HCEC 1CT (cell line): ENCODE results near the gene CCDC106.

Experiments used
- DNase-seq: peaks from one replicate; pipeline ENCODE4 v3.0.0-alpha.2; 2017

CCDC106 gene

DNA sequence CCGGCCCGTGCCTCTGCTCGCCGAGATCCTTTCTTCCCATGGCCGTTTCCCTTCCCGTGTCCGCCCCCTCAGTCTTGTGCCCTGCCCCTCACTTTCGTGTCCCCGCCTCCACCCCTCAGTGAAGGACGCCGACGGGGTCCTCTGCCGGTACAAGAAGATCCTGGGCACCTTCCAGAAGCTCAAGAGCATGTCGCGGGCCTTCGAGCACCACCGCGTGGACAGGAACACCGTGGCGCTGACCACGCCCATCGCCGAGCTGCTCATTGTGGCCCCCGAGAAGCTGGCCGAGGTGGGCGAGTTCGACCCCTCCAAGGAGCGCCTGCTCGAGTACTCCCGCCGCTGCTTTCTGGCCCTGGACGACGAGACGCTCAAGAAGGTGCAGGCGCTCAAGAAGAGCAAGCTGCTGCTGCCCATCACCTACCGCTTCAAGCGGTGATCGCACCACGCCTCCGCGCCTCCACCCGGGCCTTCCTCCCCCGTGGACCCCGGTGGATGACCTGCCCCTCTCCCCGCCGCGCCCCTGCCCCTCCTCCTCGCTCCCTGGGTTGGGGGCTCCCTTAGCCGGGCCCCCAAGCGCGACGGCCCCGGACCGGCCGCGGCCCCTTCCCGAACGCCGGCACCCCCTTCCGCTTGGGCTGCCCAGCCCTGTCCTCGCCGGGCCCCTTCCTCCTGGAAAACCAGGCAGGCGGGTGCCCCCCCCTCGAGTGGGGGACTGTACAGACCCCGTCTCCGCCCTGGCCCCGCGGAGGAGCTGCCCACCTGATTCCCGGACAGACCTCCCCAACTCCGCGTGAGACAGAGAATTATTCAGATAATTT is 4.5 kb downstream of the CCDC106 start:
- DNase-seq, result no peak

DNA sequence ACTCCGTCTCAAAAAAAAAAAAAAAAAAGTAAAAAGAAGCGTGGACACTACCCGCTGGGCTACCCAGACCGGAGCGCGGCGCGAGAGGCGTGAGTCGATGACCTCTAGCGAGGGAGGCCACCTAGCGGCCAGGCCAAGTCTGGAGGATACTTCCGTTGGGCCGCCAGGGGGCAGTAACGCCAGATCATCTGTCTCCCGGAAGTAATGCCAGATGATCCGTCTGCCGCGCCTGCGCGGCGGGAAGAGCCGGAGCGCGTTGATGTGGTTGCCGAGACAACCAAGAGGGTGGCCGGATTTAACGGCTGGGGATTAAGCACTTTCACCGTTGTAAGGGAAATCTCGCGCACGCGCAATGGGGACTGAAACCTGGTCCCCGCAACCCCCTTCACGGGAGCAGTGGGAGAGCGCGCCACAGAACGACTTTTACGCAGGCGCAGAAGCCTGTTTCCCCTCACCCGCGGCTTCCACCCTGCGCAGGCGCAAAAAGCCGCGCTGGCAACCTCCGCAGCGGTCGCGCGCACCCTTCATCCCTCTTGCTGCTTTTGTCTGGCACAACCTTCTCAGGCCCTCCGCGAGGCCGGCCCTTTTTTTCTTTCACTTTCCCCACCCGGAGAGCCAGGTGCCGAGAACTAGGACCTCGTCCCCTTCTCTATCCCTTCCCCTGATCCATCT is 5.8 kb downstream of the CCDC106 start:
- peak; percentile 97 for DNase-seq

DNA sequence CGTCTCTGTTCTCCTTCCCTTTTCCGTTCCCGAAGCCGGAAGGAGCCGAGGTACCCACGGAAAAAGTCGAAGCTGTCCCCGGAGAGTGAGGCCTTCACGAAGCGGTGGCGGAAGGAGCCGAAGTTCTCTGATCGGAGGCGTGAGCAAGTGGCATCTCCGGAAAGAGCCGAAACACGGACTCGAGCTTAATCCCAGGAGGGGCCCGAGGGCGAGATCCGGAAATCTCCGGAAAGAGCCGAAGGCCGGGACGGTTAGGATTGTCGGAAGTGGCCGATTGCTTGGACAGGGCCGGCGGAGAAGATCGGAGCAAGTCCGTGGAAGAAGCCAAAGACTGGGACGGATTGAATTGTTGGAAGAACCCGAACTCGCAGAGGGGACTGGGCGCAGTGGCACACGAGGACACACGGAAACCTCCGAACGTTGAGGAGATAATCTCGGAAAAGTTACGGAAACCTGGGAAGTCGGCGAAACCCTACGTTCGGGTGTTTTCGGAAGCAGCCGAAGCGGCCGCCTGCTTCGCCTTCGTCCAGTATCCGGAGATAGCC is 6.4 kb downstream of the CCDC106 start:
- peak; percentile 97 for DNase-seq

DNA sequence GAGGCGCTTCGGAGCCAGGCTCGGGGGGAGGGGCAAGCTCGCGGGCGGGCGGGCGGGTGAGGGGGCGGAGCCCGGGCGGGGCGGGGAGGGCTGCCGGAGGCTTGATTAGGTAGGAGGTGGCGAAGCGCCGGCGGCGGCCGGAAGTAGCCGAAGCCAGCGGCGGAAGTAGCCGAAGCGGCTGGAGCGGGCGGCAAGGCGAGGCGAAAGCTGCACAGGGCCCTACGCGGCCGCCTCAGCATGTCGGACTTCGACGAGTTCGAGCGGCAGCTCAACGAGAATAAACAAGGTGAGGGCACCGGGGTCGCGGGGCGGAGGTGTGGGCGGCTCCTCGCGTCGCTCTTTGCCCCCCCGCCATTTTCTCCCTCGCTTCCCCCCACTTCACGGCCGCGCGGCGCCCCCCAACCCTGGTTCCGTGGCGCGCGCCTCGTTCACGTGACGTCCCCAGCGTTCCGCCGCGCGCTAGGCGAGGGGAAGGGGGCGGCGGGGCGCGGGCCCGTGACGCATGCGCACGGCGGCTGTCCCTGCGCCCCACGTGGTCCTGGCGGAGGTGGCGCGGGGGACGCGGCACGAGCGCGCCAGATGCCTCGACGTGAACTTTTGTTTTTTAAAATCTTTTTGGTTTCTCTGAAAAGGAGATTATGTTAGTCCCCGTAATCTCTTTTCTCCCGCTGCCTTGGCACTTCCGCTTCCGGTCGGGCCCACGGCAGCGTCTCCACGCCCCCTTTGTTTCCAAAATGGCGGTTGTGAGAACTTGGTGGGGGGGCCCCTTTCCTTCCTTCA is 7.0 kb downstream of the CCDC106 start, which contains the start of gene U2AF2:
U2AF2 (plus strand) TSS at position 168 of the 780 bp plus-strand sequence; CDS start at position 238, 70 bp downstream.
- peak; percentile 87 for DNase-seq

DNA sequence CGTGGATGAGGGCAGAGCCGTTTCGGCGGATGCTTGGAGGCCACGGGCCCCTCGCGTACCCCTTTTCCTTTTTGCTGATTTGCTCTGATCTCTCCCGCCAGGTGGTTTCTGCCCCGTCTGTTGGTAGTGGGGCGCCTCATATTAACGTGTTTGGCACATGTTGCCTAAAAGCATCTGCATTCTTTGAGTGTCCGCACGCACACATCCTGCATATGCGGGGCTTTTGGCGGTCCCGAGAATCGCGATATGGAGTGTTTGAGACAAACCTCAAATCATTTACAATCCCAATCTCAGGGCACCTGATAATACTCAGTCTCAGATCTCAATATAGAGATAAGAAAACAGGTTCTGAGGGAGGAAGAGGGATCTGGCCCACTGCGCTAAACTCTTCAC is 7.6 kb downstream of the CCDC106 start:
- DNase-seq, result no peak

DNA sequence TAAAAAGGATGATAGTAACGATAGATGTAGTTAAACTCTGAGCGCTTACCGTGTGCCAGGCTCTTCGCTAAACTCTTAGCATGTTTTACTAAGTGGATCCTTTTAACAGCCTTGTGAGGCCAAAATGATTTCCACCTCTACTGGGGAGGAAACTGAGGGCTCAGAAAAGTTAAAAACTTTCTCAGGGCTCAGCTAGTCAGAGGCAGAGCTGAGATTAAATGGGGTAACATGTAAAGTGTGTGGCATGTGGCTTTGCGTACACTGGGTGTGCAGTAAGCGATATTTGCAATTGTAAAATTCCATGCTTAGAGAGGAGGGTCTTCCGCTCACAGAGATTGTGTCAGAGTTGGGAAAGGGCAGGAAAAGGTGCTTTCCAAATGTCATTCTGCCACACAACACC is 8.5 kb downstream of the CCDC106 start:
- no peak for DNase-seq

DNA sequence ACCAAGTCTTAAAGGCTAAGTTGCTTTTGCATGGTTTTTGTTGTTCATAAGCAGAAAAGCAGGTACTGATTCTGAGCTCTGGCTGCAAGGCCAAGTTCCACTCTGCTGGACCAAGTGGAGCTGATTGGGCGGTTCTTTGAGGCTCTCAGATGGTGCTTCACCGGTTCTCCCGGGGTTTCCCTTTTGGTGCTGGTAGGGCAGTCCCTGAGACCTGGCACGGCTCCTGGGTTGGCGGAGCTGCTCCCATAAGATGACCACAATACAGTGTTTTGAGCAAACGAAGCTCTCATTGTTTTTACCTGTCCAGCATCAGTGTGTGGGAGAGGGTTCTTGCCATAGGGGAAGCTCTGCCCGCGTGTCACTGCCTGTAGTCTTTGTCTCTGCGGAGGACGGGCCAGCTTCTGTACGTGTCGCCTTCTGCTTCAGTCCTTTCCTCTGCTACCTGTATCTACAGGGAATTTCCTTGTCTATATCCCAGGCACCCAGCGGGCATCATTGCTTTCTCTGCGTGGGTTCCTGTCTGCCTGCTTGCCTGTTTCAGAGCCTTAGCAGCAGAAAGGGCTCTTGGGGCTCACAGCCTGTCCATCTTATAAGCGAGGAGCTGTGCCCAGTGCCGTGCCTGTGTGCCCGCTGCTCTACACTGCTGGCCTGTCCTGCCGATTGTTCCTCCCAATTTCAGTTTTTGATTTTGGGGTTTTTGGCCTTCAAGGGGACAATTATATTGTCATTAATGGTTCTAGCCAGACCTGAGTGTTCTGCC is 9.2 kb downstream of the CCDC106 start:
- no peak for DNase-seq

DNA sequence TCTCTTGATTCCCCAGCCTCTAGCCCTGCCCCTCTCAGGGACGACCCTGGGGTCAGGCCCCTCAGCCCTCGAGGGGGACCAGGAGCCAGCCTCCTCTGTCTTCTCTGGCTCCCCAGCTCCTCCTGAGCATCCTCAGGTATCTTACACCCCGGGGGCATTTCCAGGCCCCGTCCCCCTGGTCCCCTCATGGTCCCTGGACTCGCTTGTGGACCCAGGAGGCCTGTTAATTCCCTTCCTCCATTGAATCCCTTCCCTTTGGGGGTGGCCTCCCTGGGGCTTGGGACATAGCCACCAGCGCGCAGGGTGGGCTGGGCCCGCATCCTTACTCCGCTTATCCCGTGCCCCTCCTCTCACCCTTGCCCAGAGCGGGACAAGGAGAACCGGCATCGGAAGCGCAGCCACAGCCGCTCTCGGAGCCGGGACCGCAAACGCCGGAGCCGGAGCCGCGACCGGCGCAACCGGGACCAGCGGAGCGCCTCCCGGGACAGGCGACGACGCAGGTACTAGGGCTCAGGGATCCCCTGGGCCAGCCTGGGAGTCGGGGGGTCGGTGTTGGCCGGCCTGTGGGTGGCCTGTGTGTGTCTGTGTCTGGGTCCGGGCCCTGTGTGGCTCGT is 10.9 kb downstream of the CCDC106 start:
- no peak for DNase-seq

DNA sequence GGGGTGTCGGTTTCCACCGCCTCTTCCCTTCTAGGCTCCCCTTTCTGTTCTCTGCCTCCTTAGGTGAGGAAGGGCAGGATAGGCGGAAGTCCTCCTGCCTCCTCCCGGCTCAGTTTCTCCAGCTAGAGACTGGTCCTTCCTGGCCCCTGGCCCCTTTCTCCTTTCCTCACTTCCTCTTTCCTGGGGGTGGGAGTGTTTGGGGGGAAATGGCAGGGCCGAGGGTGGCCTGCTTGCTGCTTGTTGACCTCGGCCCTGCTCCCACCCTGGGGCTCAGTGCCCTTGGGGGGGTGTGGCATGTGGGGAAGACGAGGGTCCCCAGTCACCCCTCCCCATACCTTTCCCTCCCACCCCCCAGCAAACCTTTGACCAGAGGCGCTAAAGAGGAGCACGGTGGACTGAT is 11.8 kb downstream of the CCDC106 start:
- DNase-seq, result no peak

DNA sequence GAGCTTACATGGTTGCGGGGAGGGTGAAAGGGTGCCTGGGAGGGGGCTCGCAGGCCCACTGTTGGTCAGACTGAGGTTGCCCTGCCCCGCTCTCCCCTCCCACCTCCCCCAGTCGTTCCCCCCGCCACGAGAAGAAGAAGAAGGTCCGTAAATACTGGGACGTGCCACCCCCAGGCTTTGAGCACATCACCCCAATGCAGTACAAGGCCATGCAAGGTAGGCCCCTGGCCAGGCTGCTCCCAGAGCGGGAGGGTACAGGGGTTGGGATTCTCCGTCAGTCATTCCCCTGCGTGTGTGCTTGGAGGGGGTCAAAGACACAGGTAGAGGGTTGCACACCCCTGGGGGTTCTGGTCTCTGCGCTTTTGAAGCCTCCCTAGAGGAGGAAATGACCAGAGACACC is 12.4 kb downstream of the CCDC106 start:
- no peak for DNase-seq

DNA sequence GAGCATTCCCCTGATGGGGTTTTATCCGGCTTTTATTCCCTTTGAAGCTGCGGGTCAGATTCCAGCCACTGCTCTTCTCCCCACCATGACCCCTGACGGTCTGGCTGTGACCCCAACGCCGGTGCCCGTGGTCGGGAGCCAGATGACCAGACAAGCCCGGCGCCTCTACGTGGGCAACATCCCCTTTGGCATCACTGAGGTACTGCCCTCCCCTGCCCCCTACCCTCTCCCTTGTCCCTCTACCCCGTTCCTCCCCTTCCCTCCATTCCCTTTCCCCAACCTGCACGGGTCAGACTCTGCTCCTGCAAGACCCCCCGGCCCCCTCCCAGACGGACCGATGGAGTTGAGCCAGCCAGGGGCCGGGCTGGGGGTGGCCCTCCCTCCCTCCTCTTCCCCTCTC is 13.0 kb downstream of the CCDC106 start:
- DNase-seq, result no peak

DNA sequence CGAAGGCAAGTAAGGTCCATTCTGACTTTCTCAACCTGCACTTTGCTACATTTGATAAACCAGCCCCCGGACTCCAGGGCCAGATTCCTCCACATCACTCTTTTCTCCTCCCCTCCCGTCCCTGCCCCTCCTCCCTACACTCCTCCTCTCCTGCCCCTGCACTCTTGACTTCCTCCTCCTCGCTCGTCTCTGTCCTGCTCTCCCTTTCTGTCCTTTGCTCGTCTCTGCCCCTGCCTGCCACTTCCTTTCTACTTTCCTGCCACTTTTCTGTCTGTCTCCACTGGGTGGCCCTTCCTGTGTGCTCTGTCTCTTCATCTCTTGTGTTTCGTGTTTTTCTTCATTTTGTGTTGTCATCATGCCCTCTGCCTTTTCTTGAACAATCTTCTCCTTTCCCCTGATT is 13.8 kb downstream of the CCDC106 start:
- no peak for DNase-seq

DNA sequence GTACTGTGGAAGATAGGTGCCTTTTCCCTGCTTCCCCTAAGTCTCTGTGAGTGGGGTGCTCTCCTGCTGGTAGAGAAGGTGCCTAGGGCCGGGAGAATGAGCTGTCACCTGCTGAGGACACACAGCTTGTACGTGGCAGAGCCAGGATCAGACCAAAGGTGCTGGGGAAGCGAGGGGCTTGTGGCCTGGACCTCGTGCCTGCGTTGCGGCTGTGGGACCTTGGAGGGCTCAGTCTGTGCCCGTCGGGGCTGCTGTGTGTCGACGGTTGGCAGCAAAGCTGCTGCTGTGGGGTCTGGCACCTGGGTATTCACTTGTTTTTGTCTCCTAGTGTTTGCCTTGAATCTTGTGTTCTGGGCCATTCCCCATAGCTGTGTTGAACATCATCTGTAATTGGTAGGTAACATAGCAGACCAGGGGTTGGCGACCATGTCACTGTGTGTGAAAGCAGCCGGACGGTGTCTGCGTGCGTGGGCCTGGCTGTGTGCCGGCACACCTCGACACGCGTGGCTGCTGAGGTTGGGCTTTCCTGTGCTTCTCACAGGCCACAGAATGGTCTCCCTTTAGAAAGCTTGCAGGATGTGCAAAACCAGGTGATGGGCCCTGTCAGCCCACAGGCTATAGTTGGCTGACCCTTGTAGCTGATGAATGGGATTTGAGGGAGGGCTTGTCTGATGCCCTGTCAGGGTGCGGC is 16.0 kb downstream of the CCDC106 start:
- DNase-seq, result no peak

DNA sequence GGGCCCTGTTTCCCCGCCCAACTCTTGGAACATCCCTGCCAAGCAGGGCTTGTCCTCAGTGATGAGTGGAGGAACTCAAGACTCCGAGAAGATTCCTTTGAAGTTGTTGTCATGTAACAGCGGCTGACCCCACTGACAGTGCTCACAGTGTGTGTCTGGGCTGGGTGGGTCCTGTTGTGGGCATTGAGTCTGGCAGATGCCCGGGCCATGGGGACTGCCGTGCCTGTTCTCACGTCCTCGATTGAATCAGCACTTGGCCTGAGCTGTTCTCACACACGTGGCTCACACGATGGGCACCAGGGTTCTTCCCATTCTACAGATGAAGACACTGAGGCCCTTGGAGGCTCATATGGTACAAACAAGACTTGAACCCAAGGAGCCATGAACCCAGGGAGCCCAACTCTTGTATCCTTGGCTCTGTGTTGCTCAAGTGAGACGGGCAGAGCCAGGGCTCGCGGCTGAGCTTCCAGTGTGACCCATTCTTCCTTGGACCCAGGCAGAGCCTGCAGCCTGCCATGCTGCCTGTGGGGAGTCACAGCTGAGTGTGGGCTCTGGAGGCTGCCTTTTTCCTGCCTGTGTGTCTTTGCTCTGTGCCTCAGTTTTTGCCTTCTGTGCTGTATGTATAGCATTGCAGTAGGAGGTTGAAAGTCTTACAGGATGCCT is 18.5 kb downstream of the CCDC106 start:
- DNase-seq, result no peak

DNA sequence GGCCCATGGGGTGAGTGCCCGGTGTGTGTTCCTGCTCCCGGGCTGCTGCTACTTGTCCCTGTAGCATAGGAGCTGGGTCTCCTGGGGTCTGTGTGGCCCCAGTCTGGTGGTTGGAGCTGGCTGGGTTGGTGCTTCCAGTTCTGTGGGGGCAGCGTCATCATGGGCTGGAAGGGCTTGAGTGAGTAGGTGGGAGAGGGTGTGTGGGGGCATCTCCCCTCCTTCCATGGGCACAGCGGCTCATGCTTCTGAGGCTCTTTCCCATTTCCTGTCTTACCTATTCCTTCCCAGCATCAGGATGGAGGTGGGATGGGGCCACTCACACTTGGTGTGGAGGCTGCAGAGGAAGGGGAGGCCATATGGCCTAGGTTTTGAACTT is 19.0 kb downstream of the CCDC106 start:
- no peak for DNase-seq

DNA sequence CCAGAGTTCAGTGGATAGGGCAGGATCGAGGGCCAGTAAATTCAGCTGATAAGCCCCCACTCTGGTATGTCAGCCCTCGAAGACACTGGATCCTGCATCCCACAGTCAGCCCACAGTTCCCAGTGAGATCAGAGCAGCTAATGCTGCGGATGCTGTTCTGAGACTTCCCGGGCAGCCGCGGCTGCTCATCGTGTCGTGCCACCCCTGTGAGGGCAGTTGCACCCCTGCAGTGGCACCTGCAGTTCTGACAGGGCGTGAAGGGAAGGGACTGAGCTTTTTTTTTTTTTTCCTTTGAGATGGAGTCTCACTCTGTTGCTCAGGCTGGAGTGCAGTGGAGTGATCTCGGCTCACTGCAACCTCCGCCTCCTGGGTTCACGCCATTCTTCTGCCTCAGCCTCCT is 19.5 kb downstream of the CCDC106 start:
- no peak for DNase-seq

DNA sequence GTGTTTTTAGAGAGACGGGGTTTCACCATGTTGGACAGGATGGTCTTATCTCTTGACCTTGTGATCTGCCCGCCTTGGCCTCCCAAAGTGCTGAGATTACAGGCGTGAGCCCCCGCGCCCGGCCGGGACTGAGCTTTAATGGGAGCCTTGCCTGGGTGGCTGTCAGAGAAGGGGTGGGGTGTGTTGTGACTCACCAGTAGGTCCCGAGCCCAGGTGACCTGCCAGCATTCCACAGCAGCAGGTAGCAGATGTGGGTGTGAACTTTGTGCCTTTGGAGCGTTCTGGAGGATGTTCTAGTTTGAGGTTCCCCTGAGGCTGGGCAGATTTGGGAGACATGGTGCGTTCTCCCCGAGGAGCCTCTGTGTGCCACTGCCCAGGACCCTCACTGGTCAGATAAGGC is 19.9 kb downstream of the CCDC106 start:
- no peak for DNase-seq

DNA sequence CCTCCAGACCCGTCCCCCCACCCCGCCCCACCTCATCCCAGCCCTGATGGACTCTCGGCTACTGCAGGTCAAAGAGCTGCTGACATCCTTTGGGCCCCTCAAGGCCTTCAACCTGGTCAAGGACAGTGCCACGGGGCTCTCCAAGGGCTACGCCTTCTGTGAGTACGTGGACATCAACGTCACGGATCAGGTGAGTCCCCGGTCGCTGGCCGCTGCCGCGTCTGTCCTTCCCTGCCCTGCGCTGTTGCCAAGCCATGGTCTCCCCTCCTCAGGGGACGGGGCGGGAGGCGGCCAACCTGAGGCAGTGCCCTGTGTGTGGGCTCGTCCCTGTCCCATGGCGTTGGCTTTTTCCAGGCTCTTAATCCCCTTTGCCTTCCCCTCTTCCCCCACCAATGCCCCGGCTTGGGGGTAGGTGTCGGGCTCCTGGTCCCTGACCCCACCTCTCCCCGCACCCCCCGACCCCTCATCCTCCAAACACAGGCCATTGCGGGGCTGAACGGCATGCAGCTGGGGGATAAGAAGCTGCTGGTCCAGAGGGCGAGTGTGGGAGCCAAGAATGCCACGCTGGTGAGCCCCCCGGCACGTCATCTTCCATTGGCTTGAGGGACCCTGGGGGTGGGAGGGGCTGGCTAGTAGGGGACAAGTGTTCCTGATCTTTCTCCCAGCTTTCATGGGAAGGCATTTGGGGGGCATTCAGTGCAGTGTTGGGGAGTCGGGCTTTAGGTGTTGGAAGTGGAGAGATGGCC is 20.8 kb downstream of the CCDC106 start:
- DNase-seq, result no peak

DNA sequence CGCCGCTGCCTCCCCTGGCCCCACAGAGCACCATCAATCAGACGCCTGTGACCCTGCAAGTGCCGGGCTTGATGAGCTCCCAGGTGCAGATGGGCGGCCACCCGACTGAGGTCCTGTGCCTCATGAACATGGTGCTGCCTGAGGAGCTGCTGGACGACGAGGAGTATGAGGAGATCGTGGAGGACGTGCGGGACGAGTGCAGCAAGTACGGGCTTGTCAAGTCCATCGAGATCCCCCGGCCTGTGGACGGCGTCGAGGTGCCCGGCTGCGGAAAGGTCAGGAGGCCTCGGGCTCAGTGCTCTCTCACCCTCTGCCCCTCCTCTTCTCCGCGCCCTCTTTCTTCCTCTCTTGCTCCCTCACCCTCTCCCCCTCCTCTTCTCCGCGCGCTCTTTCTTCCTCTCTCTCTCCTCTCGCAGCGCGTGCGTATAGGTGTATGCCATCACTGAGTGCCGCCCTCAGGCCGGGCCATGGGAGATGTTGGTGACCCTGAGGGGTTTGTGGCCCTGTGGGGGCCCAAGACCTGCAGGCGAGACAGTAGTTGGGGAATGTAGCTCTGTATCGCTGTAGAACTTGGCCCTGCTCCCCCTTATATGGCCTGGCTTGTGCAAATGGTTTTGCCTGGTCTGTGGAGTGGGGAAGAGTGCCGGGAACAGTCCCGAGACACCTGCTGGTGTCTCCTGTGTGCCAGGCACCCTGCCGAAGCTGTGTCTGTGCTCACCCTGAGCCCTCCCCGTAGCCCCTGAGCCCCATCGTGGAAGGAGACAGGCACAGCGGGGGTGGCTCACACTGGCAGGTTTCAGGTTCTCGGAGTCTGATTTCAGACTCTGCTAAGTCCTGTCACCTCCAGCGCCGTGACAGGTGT is 21.6 kb downstream of the CCDC106 start:
- DNase-seq, result no peak
